ENCODE measurements around the gene SPSB3.

Gene SPSB3

GRCh38 chr16:1828645-1829410 lies 46.5 kb upstream of the SPSB3 start:
- no peaks in the 10 kb centered on the region for H3K27me3 ChIP-seq (ENCODE audit: control insufficient read depth, low read length)
- no peaks in the 10 kb centered on the region for H3K9me3 ChIP-seq (ENCODE audit: control insufficient read depth, insufficient read depth, low read length)
- H3K27ac ChIP-seq (ENCODE audit: low read depth, low read length): no peak overlapping the region
- peak overlapping the region; percentile 74 for H3K4me2 ChIP-seq (ENCODE audit: low read length)
- H3K4me1 ChIP-seq (ENCODE audit: control insufficient read depth, low read length): peaks cover 24% of the 10 kb centered on the region
- peaks cover 10% of the 10 kb centered on the region; the same call in 1 of the 2 replicates for H3F3A ChIP-seq (ENCODE audit: control insufficient read depth, insufficient read depth)
- peak overlapping the region; percentile 18; the same call in 1 of the 2 replicates for H3K4me3 ChIP-seq (ENCODE audit: low read length)
- 0 out of 2 replicates have a peak, but pooled peaks cover 3% of the 10 kb centered on the region for H4K20me1 ChIP-seq (ENCODE audit: control insufficient read depth, insufficient read depth, low read depth, low read length)
- H3K79me2 ChIP-seq (ENCODE audit: control insufficient read depth, low read length): peaks cover 27% of the 10 kb centered on the region
- no peaks in the 10 kb centered on the region for H3K36me3 ChIP-seq (ENCODE audit: control insufficient read depth, low read length)
- TF ChIP-seq EZH2phosphoT487 (IDR thresholded peaks at IDR 0.05; ENCODE audit: borderline replicate concordance, low read length): no peak
- no peaks in the 10 kb centered on the region for H3K9me2 ChIP-seq (replicated peaks; ENCODE audit: control insufficient read depth, low read length)

DNA sequence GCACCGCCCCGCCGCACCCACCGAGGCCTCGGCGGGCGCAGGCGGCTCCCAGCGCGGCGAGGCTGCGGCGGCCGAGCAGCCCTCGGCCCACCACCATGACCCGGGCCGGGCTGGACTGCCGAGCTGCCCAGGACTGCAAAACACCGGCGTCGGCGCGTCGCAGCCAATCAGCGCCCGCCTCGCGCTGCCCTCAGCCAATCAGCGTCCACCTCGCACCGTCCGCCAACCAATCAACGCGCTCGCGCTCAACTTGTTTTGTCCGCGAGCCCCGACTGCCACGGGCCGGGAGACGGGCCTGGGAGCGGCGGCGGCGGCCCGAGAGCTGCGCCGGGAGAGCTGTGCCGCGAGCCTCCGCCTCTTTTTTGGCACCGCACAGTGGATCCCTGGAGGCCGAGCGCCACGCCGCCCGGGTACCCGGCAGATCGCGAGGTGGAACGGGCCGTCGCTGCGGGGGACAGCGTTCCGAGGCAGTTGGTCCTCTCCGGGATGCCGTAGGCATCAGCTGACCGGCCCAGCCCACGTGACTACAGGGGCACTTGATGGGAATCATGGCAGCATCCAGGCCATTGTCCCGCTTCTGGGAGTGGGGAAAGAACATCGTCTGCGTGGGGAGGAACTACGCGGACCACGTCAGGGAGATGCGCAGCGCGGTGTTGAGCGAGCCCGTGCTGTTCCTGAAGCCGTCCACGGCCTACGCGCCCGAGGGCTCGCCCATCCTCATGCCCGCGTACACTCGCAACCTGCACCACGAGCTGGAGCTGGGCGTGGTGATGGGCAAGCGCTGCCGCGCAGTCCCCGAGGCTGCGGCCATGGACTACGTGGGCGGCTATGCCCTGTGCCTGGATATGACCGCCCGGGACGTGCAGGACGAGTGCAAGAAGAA lies 44.6 kb upstream of the SPSB3 start, which contains the start of the genes FAHD1 and HAGH:
TSS of gene FAHD1 (plus strand) at position 516 of the 883 bp plus-strand sequence. CDS start at position 549, 33 bp downstream.
TSS of gene HAGH (minus strand) at position 135 of the 883 bp plus-strand sequence. CDS start at position 97, 38 bp downstream.
- H3K4me2 ChIP-seq (ENCODE audit: low read length): peak within 1 kb of the TSS; percentile 94
- H3K9me3 ChIP-seq (ENCODE audit: control insufficient read depth, insufficient read depth, low read length): no peaks in the 10 kb centered on the region
- H3K4me1 ChIP-seq (ENCODE audit: control insufficient read depth, low read length): peaks cover 24% of the 10 kb centered on the region
- peaks cover 10% of the 10 kb centered on the region; the same call in 1 of the 2 replicates for H3F3A ChIP-seq (ENCODE audit: control insufficient read depth, insufficient read depth)
- TF ChIP-seq, protein P1, sequence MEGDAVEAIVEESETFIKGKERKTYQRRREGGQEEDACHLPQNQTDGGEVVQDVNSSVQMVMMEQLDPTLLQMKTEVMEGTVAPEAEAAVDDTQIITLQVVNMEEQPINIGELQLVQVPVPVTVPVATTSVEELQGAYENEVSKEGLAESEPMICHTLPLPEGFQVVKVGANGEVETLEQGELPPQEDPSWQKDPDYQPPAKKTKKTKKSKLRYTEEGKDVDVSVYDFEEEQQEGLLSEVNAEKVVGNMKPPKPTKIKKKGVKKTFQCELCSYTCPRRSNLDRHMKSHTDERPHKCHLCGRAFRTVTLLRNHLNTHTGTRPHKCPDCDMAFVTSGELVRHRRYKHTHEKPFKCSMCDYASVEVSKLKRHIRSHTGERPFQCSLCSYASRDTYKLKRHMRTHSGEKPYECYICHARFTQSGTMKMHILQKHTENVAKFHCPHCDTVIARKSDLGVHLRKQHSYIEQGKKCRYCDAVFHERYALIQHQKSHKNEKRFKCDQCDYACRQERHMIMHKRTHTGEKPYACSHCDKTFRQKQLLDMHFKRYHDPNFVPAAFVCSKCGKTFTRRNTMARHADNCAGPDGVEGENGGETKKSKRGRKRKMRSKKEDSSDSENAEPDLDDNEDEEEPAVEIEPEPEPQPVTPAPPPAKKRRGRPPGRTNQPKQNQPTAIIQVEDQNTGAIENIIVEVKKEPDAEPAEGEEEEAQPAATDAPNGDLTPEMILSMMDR (IDR thresholded peaks at IDR 0.05; ENCODE audit: low read depth, low read length, poor library complexity, severe bottlenecking): no peak
- TF ChIP-seq EZH2phosphoT487 (IDR thresholded peaks at IDR 0.05; ENCODE audit: borderline replicate concordance, low read length): no peak
- H4K20me1 ChIP-seq (ENCODE audit: control insufficient read depth, insufficient read depth, low read depth, low read length): 0 out of 2 replicates have a peak, but pooled peaks cover 3% of the 10 kb centered on the region
- no peaks in the 10 kb centered on the region for H3K36me3 ChIP-seq (ENCODE audit: control insufficient read depth, low read length)
- no peaks in the 10 kb centered on the region for H3K9me2 ChIP-seq (replicated peaks; ENCODE audit: control insufficient read depth, low read length)
- no peaks in the 10 kb centered on the region for H3K27me3 ChIP-seq (ENCODE audit: control insufficient read depth, low read length)
- H3K79me2 ChIP-seq (ENCODE audit: control insufficient read depth, low read length): peaks cover 27% of the 10 kb centered on the region
- no peak within 1 kb of the TSS for H3K27ac ChIP-seq (ENCODE audit: low read depth, low read length)
- H3K4me3 ChIP-seq (ENCODE audit: low read length): peak within 1 kb of the TSS; percentile 91

GRCh38 chr16:1825864-1826690 lies 43.7 kb upstream of the SPSB3 start:
- Histone ChIP-seq H3K27me3 (ENCODE audit: control insufficient read depth, low read length) (no peaks in the 10 kb centered on the region), H3K36me3 (ENCODE audit: control insufficient read depth, low read length) (no peaks in the 10 kb centered on the region), H3K4me1 (ENCODE audit: control insufficient read depth, low read length) (peaks cover 24% of the 10 kb centered on the region), H3K27ac (ENCODE audit: low read depth, low read length) (no peak overlapping the region), H3K9me3 (ENCODE audit: control insufficient read depth, insufficient read depth, low read length) (no peaks in the 10 kb centered on the region), H4K20me1 (ENCODE audit: control insufficient read depth, insufficient read depth, low read depth, low read length) (0 out of 2 replicates have a peak, but pooled peaks cover 3% of the 10 kb centered on the region), H3K4me3 (ENCODE audit: low read length) (peak overlapping the region; percentile 91), H3F3A (ENCODE audit: control insufficient read depth, insufficient read depth) (peaks cover 10% of the 10 kb centered on the region; the same call in 1 of the 2 replicates), H3K4me2 (ENCODE audit: low read length) (peak overlapping the region; percentile 94), H3K9me2 (replicated peaks; ENCODE audit: control insufficient read depth, low read length) (no peaks in the 10 kb centered on the region), H3K79me2 (ENCODE audit: control insufficient read depth, low read length) (peaks cover 27% of the 10 kb centered on the region)
- TF ChIP-seq, protein P1 (IDR thresholded peaks at IDR 0.05; ENCODE audit: low read depth, low read length, poor library complexity, severe bottlenecking): no peak
- TF ChIP-seq EZH2phosphoT487 (IDR thresholded peaks at IDR 0.05; ENCODE audit: borderline replicate concordance, low read length): no peak

Data from DOHH2 (cell line).